Measurements from ENCODE around the gene OPTN.

Gene OPTN

DNA sequence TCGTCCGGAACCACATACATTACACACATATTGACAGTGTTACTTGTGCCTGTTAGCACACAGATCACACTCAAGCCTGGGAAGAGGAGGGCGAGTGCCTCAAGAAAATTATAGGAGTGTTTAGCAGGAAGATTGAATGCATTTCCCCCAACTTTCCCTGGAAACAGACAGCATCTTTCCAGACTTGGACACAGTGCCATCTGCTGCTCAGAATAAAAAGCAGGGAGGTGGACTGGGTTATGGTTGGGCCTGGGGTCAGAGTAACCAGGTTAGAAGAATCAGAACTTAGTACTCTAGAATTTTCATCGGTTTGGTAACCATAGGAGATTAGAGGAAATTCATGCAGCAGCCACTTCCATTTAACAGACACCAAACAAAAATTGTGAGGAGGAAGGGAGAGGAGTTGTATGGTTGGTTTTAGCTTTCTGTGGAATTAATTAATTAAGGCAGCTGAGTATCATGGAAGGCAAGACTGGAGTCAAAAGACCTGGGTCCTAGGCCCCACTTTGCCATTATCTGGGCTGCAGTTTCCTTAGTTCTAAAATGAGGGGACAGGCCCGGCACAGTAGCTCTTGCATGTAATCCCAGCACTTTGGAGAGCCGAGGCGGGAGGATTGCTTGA is 43.4 kb upstream of the OPTN start:
- Histone ChIP-seq H3K27ac (no peak overlapping the region), H3K36me3 (no peaks in the 10 kb centered on the region), H3K27me3 (no peaks in the 10 kb centered on the region), H3K9me3 (no peaks in the 10 kb centered on the region), H3K4me1 (ENCODE audit: control insufficient read depth in 1 of 2, insufficient read depth in 1 of 2, low read depth in 1 of 2, low read length in 1 of 2) (no peaks in the 10 kb centered on the region), H3K4me3 (ENCODE audit: low read depth in 1 of 2, low read length in 1 of 2) (no peak overlapping the region)
- TF ChIP-seq, protein P1, sequence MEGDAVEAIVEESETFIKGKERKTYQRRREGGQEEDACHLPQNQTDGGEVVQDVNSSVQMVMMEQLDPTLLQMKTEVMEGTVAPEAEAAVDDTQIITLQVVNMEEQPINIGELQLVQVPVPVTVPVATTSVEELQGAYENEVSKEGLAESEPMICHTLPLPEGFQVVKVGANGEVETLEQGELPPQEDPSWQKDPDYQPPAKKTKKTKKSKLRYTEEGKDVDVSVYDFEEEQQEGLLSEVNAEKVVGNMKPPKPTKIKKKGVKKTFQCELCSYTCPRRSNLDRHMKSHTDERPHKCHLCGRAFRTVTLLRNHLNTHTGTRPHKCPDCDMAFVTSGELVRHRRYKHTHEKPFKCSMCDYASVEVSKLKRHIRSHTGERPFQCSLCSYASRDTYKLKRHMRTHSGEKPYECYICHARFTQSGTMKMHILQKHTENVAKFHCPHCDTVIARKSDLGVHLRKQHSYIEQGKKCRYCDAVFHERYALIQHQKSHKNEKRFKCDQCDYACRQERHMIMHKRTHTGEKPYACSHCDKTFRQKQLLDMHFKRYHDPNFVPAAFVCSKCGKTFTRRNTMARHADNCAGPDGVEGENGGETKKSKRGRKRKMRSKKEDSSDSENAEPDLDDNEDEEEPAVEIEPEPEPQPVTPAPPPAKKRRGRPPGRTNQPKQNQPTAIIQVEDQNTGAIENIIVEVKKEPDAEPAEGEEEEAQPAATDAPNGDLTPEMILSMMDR (IDR thresholded peaks at IDR 0.05): no peak

DNA sequence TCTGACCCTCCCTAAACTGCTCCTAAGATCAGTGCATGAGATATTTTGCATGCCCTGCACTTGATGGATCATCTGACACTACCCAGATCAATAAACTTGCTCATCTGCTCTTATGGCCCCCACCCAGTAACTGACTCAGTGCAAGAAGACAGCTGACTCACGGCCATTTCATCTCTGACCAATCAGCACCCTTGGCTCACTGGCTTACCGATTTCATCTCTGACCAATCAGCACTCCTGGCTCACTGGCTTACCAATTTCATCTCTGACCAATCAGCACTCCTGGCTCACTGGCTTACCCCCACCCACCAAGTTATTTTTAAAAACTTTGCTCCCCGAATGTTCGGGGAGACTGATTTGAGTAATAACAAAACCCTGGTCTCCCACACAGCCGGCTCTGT is 37.2 kb upstream of the OPTN start:
- H3K4me3 ChIP-seq (ENCODE audit: low read depth in 1 of 2, low read length in 1 of 2): no peak overlapping the region
- TF ChIP-seq, protein P1 (IDR thresholded peaks at IDR 0.05): no peak
- H3K27ac ChIP-seq: no peak overlapping the region
- H3K4me1 ChIP-seq (ENCODE audit: control insufficient read depth in 1 of 2, insufficient read depth in 1 of 2, low read depth in 1 of 2, low read length in 1 of 2): no peaks in the 10 kb centered on the region
- peaks cover 5% of the 10 kb centered on the region for H3K27me3 ChIP-seq
- no peaks in the 10 kb centered on the region for H3K9me3 ChIP-seq
- no peaks in the 10 kb centered on the region for H3K36me3 ChIP-seq

DNA sequence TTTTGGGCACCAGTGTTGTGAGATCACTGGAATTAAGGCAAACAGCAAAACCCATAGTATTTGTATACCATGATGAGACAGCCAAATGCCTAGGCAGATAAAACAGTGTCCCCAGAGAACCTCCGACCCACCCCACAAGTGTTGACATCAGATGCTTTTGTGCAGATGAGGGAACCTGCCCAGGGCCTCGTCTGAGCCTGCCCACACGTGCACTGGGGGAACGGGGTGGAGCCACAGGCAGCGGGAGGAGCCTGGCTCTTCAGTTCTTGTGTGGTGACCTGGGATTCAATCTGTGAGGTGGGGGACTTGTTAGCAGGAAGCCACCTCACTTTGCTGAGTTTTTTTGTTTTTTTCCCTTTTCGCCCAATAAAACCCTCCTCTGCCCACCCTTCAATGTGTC is 33.4 kb upstream of the OPTN start:
- TF ChIP-seq, protein P1 (IDR thresholded peaks at IDR 0.05): no peak
- no peaks in the 10 kb centered on the region for H3K4me1 ChIP-seq (ENCODE audit: control insufficient read depth in 1 of 2, insufficient read depth in 1 of 2, low read depth in 1 of 2, low read length in 1 of 2)
- H3K27ac ChIP-seq: no peak overlapping the region
- no peaks in the 10 kb centered on the region for H3K9me3 ChIP-seq
- H3K27me3 ChIP-seq: peaks cover 5% of the 10 kb centered on the region
- H3K4me3 ChIP-seq (ENCODE audit: low read depth in 1 of 2, low read length in 1 of 2): no peak overlapping the region
- H3K36me3 ChIP-seq: no peaks in the 10 kb centered on the region

DNA sequence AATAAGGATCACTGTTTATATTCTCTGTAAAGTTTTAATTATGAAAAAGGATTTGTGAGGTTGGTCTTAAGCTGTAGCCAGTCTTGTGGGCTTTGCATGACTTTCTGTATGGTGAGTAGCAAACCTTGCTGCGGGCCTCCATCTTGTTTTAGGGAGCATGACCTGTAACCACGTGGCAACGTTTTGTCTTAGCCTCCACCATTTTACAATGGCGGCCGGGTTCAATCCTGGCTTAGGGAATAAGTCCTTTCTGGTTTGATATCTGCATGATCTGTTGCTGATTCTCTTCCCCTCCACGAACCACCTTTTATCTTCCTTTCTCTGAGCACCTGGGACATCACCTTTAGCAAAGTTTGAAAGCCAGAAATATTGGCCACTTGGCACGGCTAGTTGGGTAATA is 32.5 kb upstream of the OPTN start:
- Histone ChIP-seq H3K9me3 (no peaks in the 10 kb centered on the region), H3K36me3 (no peaks in the 10 kb centered on the region), H3K4me1 (ENCODE audit: control insufficient read depth in 1 of 2, insufficient read depth in 1 of 2, low read depth in 1 of 2, low read length in 1 of 2) (no peaks in the 10 kb centered on the region), H3K27ac (no peak overlapping the region), H3K4me3 (ENCODE audit: low read depth in 1 of 2, low read length in 1 of 2) (no peak overlapping the region), H3K27me3 (peaks cover 5% of the 10 kb centered on the region)
- TF ChIP-seq, protein P1 (IDR thresholded peaks at IDR 0.05): no peak

DNA sequence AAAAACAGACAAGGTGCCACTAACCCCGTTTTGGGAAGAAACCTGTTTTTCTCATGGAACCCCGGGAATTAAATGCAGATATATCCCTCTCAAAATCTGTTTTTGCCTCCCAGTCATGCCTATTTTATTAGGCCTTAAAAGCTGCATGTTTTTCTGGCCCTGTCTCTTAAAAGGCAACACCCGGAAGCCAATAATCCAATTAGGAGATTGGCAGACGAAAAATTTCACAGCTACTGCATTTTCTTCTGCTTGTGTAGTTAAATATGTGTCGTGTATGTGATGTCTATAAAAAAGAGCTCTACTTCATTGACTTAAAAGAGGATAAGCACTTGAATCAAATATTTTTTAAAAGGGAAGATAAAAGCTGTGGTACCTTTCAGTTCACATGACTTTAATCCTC is 31.9 kb upstream of the OPTN start:
- Histone ChIP-seq H3K4me1 (ENCODE audit: control insufficient read depth in 1 of 2, insufficient read depth in 1 of 2, low read depth in 1 of 2, low read length in 1 of 2) (no peaks in the 10 kb centered on the region), H3K36me3 (no peaks in the 10 kb centered on the region), H3K27me3 (peaks cover 5% of the 10 kb centered on the region), H3K9me3 (no peaks in the 10 kb centered on the region), H3K27ac (no peak overlapping the region), H3K4me3 (ENCODE audit: low read depth in 1 of 2, low read length in 1 of 2) (no peak overlapping the region)
- TF ChIP-seq, protein P1 (IDR thresholded peaks at IDR 0.05): no peak

DNA sequence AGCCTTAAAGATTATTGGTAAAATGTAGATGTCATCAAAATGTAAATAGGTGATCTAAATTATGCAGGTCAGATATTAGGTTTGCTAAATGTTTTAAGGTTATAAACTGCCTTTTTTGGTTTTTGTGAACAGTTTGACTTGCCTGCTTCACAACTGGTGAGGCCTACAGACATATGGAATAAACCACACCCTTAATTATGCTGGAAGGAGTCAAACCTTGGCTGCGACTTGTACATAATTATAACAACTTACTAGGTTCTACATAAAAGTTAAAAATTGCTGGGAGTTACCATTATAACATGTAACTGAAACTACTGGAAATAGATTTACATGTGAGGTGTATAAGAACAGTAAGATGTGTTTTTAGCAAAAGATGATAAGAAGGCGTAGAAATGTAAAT is 31.5 kb upstream of the OPTN start:
- Histone ChIP-seq H3K4me1 (ENCODE audit: control insufficient read depth in 1 of 2, insufficient read depth in 1 of 2, low read depth in 1 of 2, low read length in 1 of 2) (no peaks in the 10 kb centered on the region), H3K36me3 (no peaks in the 10 kb centered on the region), H3K27ac (no peak overlapping the region), H3K9me3 (no peaks in the 10 kb centered on the region), H3K27me3 (peaks cover 5% of the 10 kb centered on the region), H3K4me3 (ENCODE audit: low read depth in 1 of 2, low read length in 1 of 2) (no peak overlapping the region)
- TF ChIP-seq, protein P1 (IDR thresholded peaks at IDR 0.05): no peak
